Stomach (tissue), 4 donors: Measurements from ENCODE around the gene PSORS1C2.

Experiments
- CTCF ChIP-seq, 7 experiments: fragments of 450-650 bp in 4 of 7; fragments of 200-600 bp in 3 of 7; sonication (generic) in 3 of 7; IDR thresholded peaks; one replicate each; pipeline ENCODE4 v1.5.1; 2016 to 2019; ENCODE audit warnings: antibody characterized with exemption in 7 of 7, control low read depth in 2 of 7, mild to moderate bottlenecking in 1 of 7
- POLR2A ChIP-seq, 4 donors: fragments of 450-650 bp; IDR thresholded peaks; one replicate each; pipeline ENCODE4 v1.6.1; 2016; ENCODE audit warnings: antibody characterized with exemption in 4 of 4, control low read depth in 2 of 4, mild to moderate bottlenecking in 1 of 4, moderate library complexity in 1 of 4
- POLR2AphosphoS5 ChIP-seq, 3 donors: sonication (generic); formaldehyde crosslinking; IDR thresholded peaks; one replicate each; pipeline ENCODE4 v1.6.1; 2016; ENCODE audit warnings: antibody characterized with exemption in 3 of 3

DNA sequence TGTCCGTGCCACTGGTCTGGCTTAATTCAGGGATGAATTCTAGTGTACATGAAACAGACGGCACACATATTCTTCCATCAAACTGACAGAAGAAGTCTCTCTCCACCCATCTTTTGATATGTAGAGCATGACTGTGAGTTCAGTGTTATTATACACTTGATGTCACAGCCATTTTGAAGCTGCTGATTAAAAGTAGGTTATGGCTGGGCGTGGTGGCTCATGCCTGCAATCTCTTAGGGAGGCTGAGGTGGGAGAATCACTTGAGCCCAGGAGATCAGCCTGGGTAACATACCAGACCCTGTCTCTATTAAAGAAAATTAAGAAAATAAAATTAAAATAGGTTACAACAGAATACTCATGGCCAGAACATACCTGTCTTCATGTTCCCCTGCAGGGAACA is 47.2 kb downstream of the PSORS1C2 start:
- TF ChIP-seq CTCF (IDR thresholded peaks at IDR 0.05) = no peak
- TF ChIP-seq POLR2AphosphoS5 (IDR thresholded peaks at IDR 0.05) = no peak
- TF ChIP-seq POLR2A (IDR thresholded peaks at IDR 0.05) = no peak
